HUES6 (cell line): ENCODE data around the gene RASA1.
"Not testable (repeated sequence)": the region's sequence is repeated elsewhere in the genome, so short reads cannot be mapped to it uniquely, and the experiment has no call there.

Source experiments
- H3K27ac ChIP-seq: 2 replicates; pipeline ENCODE4 v1.7.0; 2013; ENCODE audit warnings: low read depth, mild to moderate bottlenecking, low read length, inconsistent platforms
- H3K27me3 ChIP-seq: 2 replicates; pipeline ENCODE4 v1.6.1; 2013; ENCODE audit warnings: low read length; ENCODE audit not compliant: control insufficient read depth, insufficient read depth
- H3K36me3 ChIP-seq: 2 replicates; pipeline ENCODE4 v1.6.1; 2013; ENCODE audit warnings: low read length; ENCODE audit not compliant: control insufficient read depth, insufficient read depth
- H3K4me1 ChIP-seq: 2 replicates; pipeline ENCODE4 v1.6.1; 2013; ENCODE audit warnings: low read length; ENCODE audit not compliant: control insufficient read depth, insufficient read depth
- H3K4me3 ChIP-seq: 2 replicates; pipeline ENCODE4 v1.5.1; 2013; ENCODE audit warnings: low read depth, low read length
- H3K9ac ChIP-seq: one replicate; pipeline ENCODE4 v1.6.1; 2013; ENCODE audit warnings: mild to moderate bottlenecking, low read length
- H3K9me3 ChIP-seq: 2 replicates; pipeline ENCODE4 v1.6.1; 2013; ENCODE audit warnings: low read depth, low read length; ENCODE audit not compliant: control insufficient read depth, insufficient read depth

Gene RASA1

GRCh38 chr5:87258507-87258906, 9.2 kb upstream of the RASA1 start:
- peaks cover 5% of the 10 kb centered on the region; the same call in 1 of the 2 replicates for H3K4me1 ChIP-seq
- no peak overlapping the region for H3K9ac ChIP-seq
- H3K36me3 ChIP-seq: no peaks in the 10 kb centered on the region
- no peaks in the 10 kb centered on the region for H3K9me3 ChIP-seq
- H3K4me3 ChIP-seq: no peak overlapping the region
- H3K27me3 ChIP-seq: peaks cover 8% of the 10 kb centered on the region; the same call in 1 of the 2 replicates
- no peak overlapping the region for H3K27ac ChIP-seq

- no peaks in the 10 kb centered on the region for H3K9me3 ChIP-seq
- H3K9ac ChIP-seq: no peak overlapping the region
- no peak overlapping the region for H3K27ac ChIP-seq
- peaks cover 13% of the 10 kb centered on the region for H3K4me1 ChIP-seq
- no peak overlapping the region for H3K4me3 ChIP-seq
- peaks cover 16% of the 10 kb centered on the region; the same call in 1 of the 2 replicates for H3K27me3 ChIP-seq
- H3K36me3 ChIP-seq: no peaks in the 10 kb centered on the region
Measured at GRCh38 chr5:87260604-87261192, 7.0 kb upstream of the RASA1 start.

DNA sequence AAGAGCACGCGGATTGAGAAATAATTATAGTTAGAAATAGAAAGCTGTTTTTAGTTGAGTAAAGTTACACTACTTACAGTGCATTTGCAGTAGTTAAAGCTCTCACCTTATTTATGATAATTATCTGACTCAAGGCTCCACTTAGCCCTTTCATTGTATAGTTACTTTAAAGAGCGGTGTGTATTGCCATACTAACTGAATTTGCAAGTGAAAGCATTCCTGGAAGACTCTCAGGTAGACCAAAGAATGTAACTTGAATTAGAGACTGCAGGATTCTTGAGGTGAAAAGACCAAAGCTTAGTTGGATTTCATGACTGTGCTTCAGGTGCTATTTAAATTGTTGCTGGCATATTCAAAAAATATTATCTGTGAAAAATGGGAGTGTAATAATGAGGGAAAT, 4.2 kb upstream of the RASA1 start:
- peak overlapping the region; percentile 43 for H3K4me3 ChIP-seq
- peaks cover 27% of the 10 kb centered on the region for H3K4me1 ChIP-seq
- H3K9me3 ChIP-seq: no peaks in the 10 kb centered on the region
- no peak overlapping the region for H3K9ac ChIP-seq
- H3K27me3 ChIP-seq: peaks cover 16% of the 10 kb centered on the region; the same call in 1 of the 2 replicates
- H3K36me3 ChIP-seq: no peaks in the 10 kb centered on the region
- no peak overlapping the region; the same call in 1 of the 2 replicates for H3K27ac ChIP-seq

DNA sequence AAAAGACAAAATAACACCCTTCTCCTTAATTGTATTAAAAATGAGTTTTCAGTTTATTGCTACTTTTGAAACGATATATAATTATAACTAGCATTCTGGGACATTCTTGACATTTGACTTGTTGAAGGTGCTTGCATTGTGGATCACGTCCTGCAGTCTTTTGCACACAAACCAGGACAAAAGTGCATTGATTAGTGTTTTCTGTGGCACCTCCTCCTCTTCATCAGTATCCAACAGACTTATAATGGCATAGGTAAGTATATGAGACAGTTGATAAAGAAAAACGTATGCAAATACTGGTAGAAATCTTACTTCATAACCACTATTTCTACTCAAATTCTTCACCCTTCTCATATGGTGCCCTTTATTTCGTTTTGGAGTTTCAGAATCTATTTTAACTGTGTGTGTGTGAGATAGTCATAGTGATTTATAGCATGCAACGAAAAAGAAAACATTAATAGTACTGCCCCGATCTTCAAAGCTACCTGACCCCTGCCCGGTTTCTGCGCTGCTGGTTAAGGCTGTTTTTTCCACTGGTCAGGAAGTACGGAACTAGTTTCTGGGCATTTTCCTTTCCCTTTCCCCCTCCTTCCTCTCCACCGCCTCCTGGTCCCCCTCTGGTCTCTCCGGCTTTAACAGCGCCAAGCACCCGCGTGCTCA, 639 bp upstream of the RASA1 start:
- H3K9me3 ChIP-seq: no peaks in the 10 kb centered on the region
- H3K36me3 ChIP-seq: no peaks in the 10 kb centered on the region
- H3K4me3 ChIP-seq: peak overlapping the region; percentile 99
- peak overlapping the region; percentile 44; the same call in 1 of the 2 replicates for H3K27ac ChIP-seq
- peak overlapping the region; percentile 84 for H3K9ac ChIP-seq
- peaks cover 14% of the 10 kb centered on the region; the same call in 1 of the 2 replicates for H3K27me3 ChIP-seq
- H3K4me1 ChIP-seq: peaks cover 32% of the 10 kb centered on the region

- Histone ChIP-seq H3K9me3 (no peaks in the 10 kb centered on the region), H3K4me3 (peak overlapping the region; percentile 99), H3K27me3 (peaks cover 8% of the 10 kb centered on the region; the same call in 1 of the 2 replicates), H3K9ac (peak overlapping the region; percentile 82), H3K36me3 (no peaks in the 10 kb centered on the region), H3K27ac (peak overlapping the region; percentile 71; the same call in 1 of the 2 replicates), H3K4me1 (peaks cover 28% of the 10 kb centered on the region)
Measured at GRCh38 chr5:87268126-87268969, 665 bp downstream of the RASA1 start.

GRCh38 chr5:87268970-87269377, 1.3 kb downstream of the RASA1 start:
- Histone ChIP-seq H3K36me3 (no peaks in the 10 kb centered on the region), H3K9ac (peak overlapping the region; percentile 82), H3K27me3 (peaks cover 8% of the 10 kb centered on the region; the same call in 1 of the 2 replicates), H3K4me1 (peaks cover 24% of the 10 kb centered on the region), H3K27ac (no peak overlapping the region), H3K4me3 (peak overlapping the region; percentile 99), H3K9me3 (no peaks in the 10 kb centered on the region)

- not testable (repeated sequence) for H3K27ac ChIP-seq, H3K27me3 ChIP-seq, H3K4me3 ChIP-seq, H3K36me3 ChIP-seq, H3K9ac ChIP-seq, H3K9me3 ChIP-seq
- H3K4me1 ChIP-seq: peaks cover 19% of the 10 kb centered on the region
Measured at GRCh38 chr5:87270888-87271287, 3.2 kb downstream of the RASA1 start.

- Histone ChIP-seq H3K27ac (no peak overlapping the region), H3K36me3 (peaks cover 5% of the 10 kb centered on the region; the same call in 1 of the 2 replicates), H3K4me3 (no peak overlapping the region), H3K9ac (no peak overlapping the region), H3K9me3 (peaks cover 3% of the 10 kb centered on the region; the same call in 1 of the 2 replicates), H3K27me3 (no peaks in the 10 kb centered on the region), H3K4me1 (no peaks in the 10 kb centered on the region)
Measured at GRCh38 chr5:87276655-87277054, 9.0 kb downstream of the RASA1 start.

GRCh38 chr5:87277279-87277835, 9.7 kb downstream of the RASA1 start:
- Histone ChIP-seq H3K4me3 (no peak overlapping the region), H3K27me3 (no peaks in the 10 kb centered on the region), H3K9ac (no peak overlapping the region), H3K4me1 (no peaks in the 10 kb centered on the region), H3K36me3 (peaks cover 5% of the 10 kb centered on the region; the same call in 1 of the 2 replicates), H3K9me3 (peaks cover 3% of the 10 kb centered on the region; the same call in 1 of the 2 replicates), H3K27ac (no peak overlapping the region)

- H3K36me3 ChIP-seq: peaks cover 5% of the 10 kb centered on the region; the same call in 1 of the 2 replicates
- no peak overlapping the region for H3K27ac ChIP-seq
- no peak overlapping the region for H3K4me3 ChIP-seq
- H3K9ac ChIP-seq: no peak overlapping the region
- H3K4me1 ChIP-seq: no peaks in the 10 kb centered on the region
- H3K9me3 ChIP-seq: peaks cover 3% of the 10 kb centered on the region; the same call in 1 of the 2 replicates
- no peaks in the 10 kb centered on the region for H3K27me3 ChIP-seq
Measured at GRCh38 chr5:87278590-87279100, 11.0 kb downstream of the RASA1 start.
